PC-9 (cell line): Measurements from ENCODE around the gene VGLL4. TPM values are rescaled to one million over a fixed set of nuclear protein-coding genes. Genes with fewer than 3 reads are reported as not detected.

Experiments used
- BruUV-seq: library from RNA; stranded (reverse); fragments of 400-500 nt; replicated peaks from 2 replicates; lab custom pipeline; 2021; lab: Mats Ljungman, UMichigan
- CTCF ChIA-PET: fragments of 300-600 bp; sonication (Branson Sonifier 250); formaldehyde crosslinking; loops from one replicate; lab custom pipeline; 2022; ENCODE audit warnings: antibody characterized with exemption; lab: Charles Lee
- POLR2A ChIA-PET: fragments of 300-600 bp; sonication (Branson Sonifier 250); formaldehyde crosslinking; loops from one replicate; lab custom pipeline; 2022; ENCODE audit warnings: antibody characterized with exemption; ENCODE audit not compliant: unreplicated experiment; lab: Charles Lee
- DNase-seq, 2 experiments: peaks; one replicate each; pipeline versions ENCODE4 v3.0.0 to v3.0.0-alpha.2; 2015 to 2022; ENCODE audit warnings: mixed read lengths in 1 of 2
- H2AFZ ChIP-seq: fragments of 200-600 bp; sonication (generic); 2 replicates; pipeline ENCODE4 v1.8.1; 2017; ENCODE audit warnings: antibody characterized with exemption
- H3F3A ChIP-seq: fragments of 200-600 bp; sonication (generic); 2 replicates; pipeline ENCODE4 v1.8.1; 2017; ENCODE audit warnings: antibody characterized with exemption, mild to moderate bottlenecking, low read depth; ENCODE audit not compliant: insufficient read depth
- H3K27ac ChIP-seq: fragments of 200-600 bp; sonication (generic); 2 replicates; pipeline ENCODE4 v1.6.1; 2016; ENCODE audit warnings: mixed run types
- H3K27me3 ChIP-seq: fragments of 200-600 bp; sonication (generic); 2 replicates; pipeline ENCODE4 v1.6.1; 2016; ENCODE audit warnings: low read depth, mixed run types; ENCODE audit not compliant: insufficient read depth
- H3K36me3 ChIP-seq: fragments of 200-600 bp; sonication (generic); 2 replicates; pipeline ENCODE4 v1.6.1; 2016; ENCODE audit warnings: low read depth, mixed run types
- H3K4me1 ChIP-seq: fragments of 200-600 bp; sonication (generic); replicated peaks from 2 replicates; pipeline ENCODE4 v1.6.1; 2016; ENCODE audit warnings: mixed run types; ENCODE audit not compliant: insufficient read depth
- H3K4me2 ChIP-seq: fragments of 200-600 bp; sonication (generic); 2 replicates; pipeline ENCODE4 v1.6.1; 2017; ENCODE audit warnings: mixed run types
- H3K4me3 ChIP-seq: fragments of 200-600 bp; sonication (generic); 2 replicates; pipeline ENCODE4 v1.6.1; 2016; ENCODE audit warnings: mixed run types
- H3K79me2 ChIP-seq: fragments of 200-600 bp; sonication (generic); 2 replicates; pipeline ENCODE4 v1.6.1; 2017; ENCODE audit warnings: low read depth, mixed run types
- H3K9me2 ChIP-seq: fragments of 200-600 bp; sonication (generic); 2 replicates; pipeline ENCODE4 v1.8.1; 2017; ENCODE audit warnings: mild to moderate bottlenecking; ENCODE audit not compliant: insufficient read depth
- H3K9me3 ChIP-seq: fragments of 200-600 bp; sonication (generic); 2 replicates; pipeline ENCODE4 v1.8.1; 2016; ENCODE audit warnings: low read depth; ENCODE audit not compliant: insufficient read depth
- H4K20me1 ChIP-seq: fragments of 200-600 bp; sonication (generic); 2 replicates; pipeline ENCODE4 v1.8.1; 2017; ENCODE audit not compliant: insufficient read depth
- EZH2 ChIP-seq: fragments of 200-600 bp; sonication (generic); IDR thresholded peaks from 2 replicates; pipeline ENCODE4 v1.8.0; 2017; ENCODE audit warnings: antibody characterized with exemption, low read depth
- intact Hi-C: fragments of 100-400 bp; cut with micrococcal nuclease; formaldehyde crosslinking; loops from one replicate; pipeline ENCODE4 v1.10.0; 2022; ENCODE audit not compliant: unreplicated experiment
- total RNA-seq: library from RNA; stranded (reverse); gene quantifications from 2 replicates; pipeline ENCODE4 v1.2.3, GENCODE V29; 2021
- TF ChIP-seq, protein P1 (sequence below): fragments of 200-600 bp; sonication (generic); conservative IDR thresholded peaks from 2 replicates; pipeline ENCODE4 v1.6.1; 2017; ENCODE audit warnings: mixed run types, antibody characterized with exemption, mild to moderate bottlenecking, moderate library complexity

VGLL4 gene
- total RNA-seq, 1 experiment from 2014 or later: 42.2 TPM

DNA sequence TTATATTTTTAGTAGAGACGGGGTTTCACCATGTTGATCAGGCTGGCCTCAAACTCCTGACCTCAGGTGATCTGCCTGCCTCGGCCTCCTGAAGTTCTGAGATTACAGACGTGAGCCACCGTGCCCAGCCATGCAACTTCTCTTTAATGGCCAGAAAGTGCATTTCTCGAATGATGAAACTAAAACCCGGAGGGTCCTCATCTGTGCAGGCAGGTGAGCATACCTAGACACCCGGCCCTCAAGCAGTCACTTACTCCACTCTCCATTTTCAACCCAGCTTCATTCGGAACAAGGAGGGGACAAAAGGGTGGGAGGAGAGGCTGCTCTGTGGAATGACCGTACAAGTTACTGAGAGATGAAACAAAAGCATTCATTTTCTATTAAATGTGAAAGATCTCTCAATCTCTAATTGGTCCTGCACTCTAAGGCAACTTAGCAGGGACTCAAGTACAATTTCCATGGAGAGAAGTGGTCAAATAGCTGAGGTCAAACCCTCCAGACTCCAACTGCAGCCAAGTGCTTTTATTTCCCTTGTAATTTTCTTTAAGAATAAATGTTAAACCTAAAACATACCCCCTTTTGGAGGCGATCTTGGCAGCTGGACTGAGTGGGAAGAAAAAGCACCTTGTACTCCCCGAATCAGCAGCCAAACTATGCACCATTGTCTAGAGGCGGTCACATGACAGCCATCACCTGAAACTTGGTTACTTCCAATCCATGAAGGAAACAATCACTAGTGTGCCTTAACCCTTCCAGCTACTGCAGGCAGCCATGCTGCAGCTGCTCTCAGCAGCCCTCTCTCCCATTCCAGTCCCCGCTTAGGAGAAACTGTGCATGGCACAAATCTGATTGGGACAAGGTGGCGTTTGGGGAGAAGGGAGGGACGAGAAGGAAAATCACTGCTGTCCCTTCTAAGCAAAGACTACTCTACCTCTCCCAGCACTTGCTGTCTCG lies 62.2 kb downstream of the VGLL4 start:
- Histone ChIP-seq H3F3A (no peaks in the 10 kb centered on the region), H2AFZ (no peak overlapping the region), H3K4me1 (no peaks in the 10 kb centered on the region), H3K36me3 (no peaks in the 10 kb centered on the region), H3K9me2 (no peaks in the 10 kb centered on the region), H3K4me3 (no peak overlapping the region), H4K20me1 (peaks cover 76% of the 10 kb centered on the region), H3K4me2 (0 out of 2 replicates have a peak overlapping the region, but pooled peaks have one; percentile 6), H3K27ac (no peak overlapping the region), H3K27me3 (no peaks in the 10 kb centered on the region), H3K9me3 (no peaks in the 10 kb centered on the region), H3K79me2 (peaks cover 81% of the 10 kb centered on the region)
- no peak for TF ChIP-seq EZH2
- TF ChIP-seq, protein P1, sequence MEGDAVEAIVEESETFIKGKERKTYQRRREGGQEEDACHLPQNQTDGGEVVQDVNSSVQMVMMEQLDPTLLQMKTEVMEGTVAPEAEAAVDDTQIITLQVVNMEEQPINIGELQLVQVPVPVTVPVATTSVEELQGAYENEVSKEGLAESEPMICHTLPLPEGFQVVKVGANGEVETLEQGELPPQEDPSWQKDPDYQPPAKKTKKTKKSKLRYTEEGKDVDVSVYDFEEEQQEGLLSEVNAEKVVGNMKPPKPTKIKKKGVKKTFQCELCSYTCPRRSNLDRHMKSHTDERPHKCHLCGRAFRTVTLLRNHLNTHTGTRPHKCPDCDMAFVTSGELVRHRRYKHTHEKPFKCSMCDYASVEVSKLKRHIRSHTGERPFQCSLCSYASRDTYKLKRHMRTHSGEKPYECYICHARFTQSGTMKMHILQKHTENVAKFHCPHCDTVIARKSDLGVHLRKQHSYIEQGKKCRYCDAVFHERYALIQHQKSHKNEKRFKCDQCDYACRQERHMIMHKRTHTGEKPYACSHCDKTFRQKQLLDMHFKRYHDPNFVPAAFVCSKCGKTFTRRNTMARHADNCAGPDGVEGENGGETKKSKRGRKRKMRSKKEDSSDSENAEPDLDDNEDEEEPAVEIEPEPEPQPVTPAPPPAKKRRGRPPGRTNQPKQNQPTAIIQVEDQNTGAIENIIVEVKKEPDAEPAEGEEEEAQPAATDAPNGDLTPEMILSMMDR: no peak
- CTCF ChIA-PET: no interaction called here
- intact Hi-C loops: loop anchor here (1.0 kb wide), 1 partner anchor 10 kb away; no protein-coding TSS in a partner anchor
- no peak for DNase-seq
- POLR2A ChIA-PET: no interaction called here
- no TSS peak for BruUV-seq

DNA sequence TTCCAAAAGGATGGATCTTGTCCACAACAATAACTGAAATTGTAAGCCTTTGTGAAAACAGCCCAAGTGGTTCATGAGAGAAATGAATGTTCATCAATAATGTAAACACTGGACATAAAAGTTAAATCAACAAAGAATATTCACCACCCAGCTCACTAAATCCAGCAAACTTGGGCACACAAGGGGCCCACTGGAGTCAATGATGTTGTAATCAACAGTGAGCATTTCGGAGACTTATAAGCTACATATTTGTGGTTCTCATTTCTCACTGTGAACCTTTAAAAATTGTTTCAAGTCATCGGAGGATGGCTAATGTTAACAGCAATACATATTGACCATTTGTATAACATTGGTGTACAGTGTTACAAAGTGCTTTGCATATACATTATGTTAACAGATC lies 63.1 kb downstream of the VGLL4 start:
- Histone ChIP-seq H3K79me2 (peaks cover 73% of the 10 kb centered on the region), H3K4me3 (no peak overlapping the region), H2AFZ (no peak overlapping the region), H3K27ac (no peak overlapping the region), H3K4me1 (no peaks in the 10 kb centered on the region), H3K9me2 (no peaks in the 10 kb centered on the region), H3K9me3 (no peaks in the 10 kb centered on the region), H3F3A (no peaks in the 10 kb centered on the region), H4K20me1 (peaks cover 78% of the 10 kb centered on the region), H3K4me2 (no peak overlapping the region), H3K27me3 (no peaks in the 10 kb centered on the region), H3K36me3 (no peaks in the 10 kb centered on the region)
- TF ChIP-seq, protein P1: no peak
- no peak for TF ChIP-seq EZH2
- ChIA-PET POLR2A (no interaction called here), CTCF (no interaction called here)
- intact Hi-C loops: no loop called here
- no TSS peak for BruUV-seq
- DNase-seq: no peak

DNA sequence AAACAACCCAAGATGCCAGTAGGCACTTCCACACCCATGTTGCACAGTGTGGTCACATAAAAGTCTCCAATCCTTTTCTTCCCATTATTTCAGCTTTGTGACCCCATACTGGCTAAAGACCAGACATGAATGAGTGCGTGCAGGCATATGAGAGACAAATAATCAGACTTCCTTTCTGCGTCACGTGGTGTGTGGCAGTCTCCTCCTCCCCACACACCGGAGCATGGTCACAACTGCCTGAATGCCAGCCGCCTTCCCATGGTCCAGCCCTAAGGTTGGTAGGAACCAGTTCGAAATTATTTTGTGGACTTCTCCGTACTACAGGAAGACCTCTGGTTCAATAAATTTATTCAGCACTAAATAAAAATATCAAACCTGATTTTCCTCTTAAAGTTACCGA lies 65.5 kb downstream of the VGLL4 start:
- H3K4me1 ChIP-seq: no peaks in the 10 kb centered on the region
- H3K27ac ChIP-seq: no peak overlapping the region
- TF ChIP-seq EZH2: no peak
- TF ChIP-seq, protein P1: no peak
- no peak overlapping the region for H3K4me3 ChIP-seq
- no peak overlapping the region for H2AFZ ChIP-seq
- no peaks in the 10 kb centered on the region for H3K27me3 ChIP-seq
- H3K9me2 ChIP-seq: no peaks in the 10 kb centered on the region
- peaks cover 48% of the 10 kb centered on the region for H3K79me2 ChIP-seq
- no peaks in the 10 kb centered on the region for H3F3A ChIP-seq
- no peak for DNase-seq
- no peak overlapping the region for H3K4me2 ChIP-seq
- intact Hi-C loops: no loop called here
- ChIA-PET CTCF (interaction anchor here (0.6 kb wide), 1 partner anchor 8 kb away, joined by 3 read pairs; no protein-coding TSS in a partner anchor), POLR2A (no interaction called here)
- BruUV-seq: no TSS peak
- H3K9me3 ChIP-seq: no peaks in the 10 kb centered on the region
- peaks cover 60% of the 10 kb centered on the region for H4K20me1 ChIP-seq
- no peaks in the 10 kb centered on the region for H3K36me3 ChIP-seq
